BLaER1 (cell line): ENCODE results near the gene MTNR1A.

ENCODE experiments used
- H3K27ac ChIP-seq: shearing (Covaris generic); formaldehyde crosslinking; 2 replicates; pipeline ENCODE4 v1.8.1; 2022
- H3K27me3 ChIP-seq: shearing (Covaris generic); formaldehyde crosslinking; 2 replicates; pipeline ENCODE4 v1.8.1; 2022
- H3K36me3 ChIP-seq: shearing (Covaris generic); formaldehyde crosslinking; 2 replicates; pipeline ENCODE4 v1.8.1; 2022
- H3K4me1 ChIP-seq: shearing (Covaris generic); formaldehyde crosslinking; 2 replicates; pipeline ENCODE4 v1.8.1; 2022
- H3K4me2 ChIP-seq: shearing (Covaris generic); formaldehyde crosslinking; 2 replicates; pipeline ENCODE4 v1.8.1; 2022
- H3K4me3 ChIP-seq: shearing (Covaris generic); formaldehyde crosslinking; 2 replicates; pipeline ENCODE4 v1.8.1; 2022
- H3K9ac ChIP-seq: shearing (Covaris generic); formaldehyde crosslinking; 2 replicates; pipeline ENCODE4 v1.8.1; 2022
- H3K9me3 ChIP-seq: shearing (Covaris generic); formaldehyde crosslinking; 2 replicates; pipeline ENCODE4 v1.8.1; 2022
- H4K20me1 ChIP-seq: shearing (Covaris generic); formaldehyde crosslinking; 2 replicates; pipeline ENCODE4 v1.8.1; 2022
- Cebpa-rat ChIP-seq: shearing (Covaris generic); IDR thresholded peaks from 2 replicates; pipeline ENCODE4 v1.8.1; 2022

Gene MTNR1A

GRCh38 chr4:186592445-186592844 is 37.1 kb upstream of the MTNR1A start:
- no peak overlapping the region for H3K9ac ChIP-seq
- no peak for TF ChIP-seq Cebpa-rat
- no peaks in the 10 kb centered on the region for H3K27me3 ChIP-seq
- H4K20me1 ChIP-seq: peaks cover 85% of the 10 kb centered on the region
- H3K27ac ChIP-seq: no peak overlapping the region
- peaks cover 94% of the 10 kb centered on the region for H3K36me3 ChIP-seq
- no peaks in the 10 kb centered on the region for H3K4me1 ChIP-seq
- no peaks in the 10 kb centered on the region for H3K9me3 ChIP-seq
- H3K4me3 ChIP-seq: no peak overlapping the region
- H3K4me2 ChIP-seq: no peak overlapping the region

- TF ChIP-seq Cebpa-rat: no peak
- Histone ChIP-seq H4K20me1 (peaks cover 88% of the 10 kb centered on the region), H3K4me2 (no peak overlapping the region), H3K36me3 (peaks cover 92% of the 10 kb centered on the region), H3K9ac (no peak overlapping the region), H3K4me1 (no peaks in the 10 kb centered on the region), H3K9me3 (no peaks in the 10 kb centered on the region), H3K27ac (no peak overlapping the region), H3K4me3 (no peak overlapping the region), H3K27me3 (no peaks in the 10 kb centered on the region)
These were observed 36.3 kb upstream of the MTNR1A start for GRCh38 chr4:186591651-186592050.

GRCh38 chr4:186588503-186588902 is 33.1 kb upstream of the MTNR1A start:
- Histone ChIP-seq H3K4me1 (no peaks in the 10 kb centered on the region), H3K9me3 (peaks cover under 1% of the 10 kb centered on the region; the same call in 1 of the 2 replicates), H3K4me2 (no peak overlapping the region), H3K36me3 (peaks cover 97% of the 10 kb centered on the region), H3K27ac (no peak overlapping the region), H3K4me3 (no peak overlapping the region), H4K20me1 (peaks cover 92% of the 10 kb centered on the region), H3K9ac (no peak overlapping the region), H3K27me3 (no peaks in the 10 kb centered on the region)
- TF ChIP-seq Cebpa-rat: no peak

GRCh38 chr4:186587416-186588018 is 32.1 kb upstream of the MTNR1A start:
- TF ChIP-seq Cebpa-rat: no peak
- peaks cover 6% of the 10 kb centered on the region; the same call in 1 of the 2 replicates for H3K9me3 ChIP-seq
- H4K20me1 ChIP-seq: peaks cover 82% of the 10 kb centered on the region
- H3K27ac ChIP-seq: no peak overlapping the region
- no peaks in the 10 kb centered on the region for H3K27me3 ChIP-seq
- peaks cover 97% of the 10 kb centered on the region for H3K36me3 ChIP-seq
- H3K9ac ChIP-seq: no peak overlapping the region
- H3K4me1 ChIP-seq: no peaks in the 10 kb centered on the region
- no peak overlapping the region for H3K4me3 ChIP-seq
- H3K4me2 ChIP-seq: no peak overlapping the region

GRCh38 chr4:186586205-186586604 is 30.8 kb upstream of the MTNR1A start:
- Histone ChIP-seq H3K9ac (no peak overlapping the region), H3K4me3 (no peak overlapping the region), H3K4me1 (no peaks in the 10 kb centered on the region), H4K20me1 (peaks cover 69% of the 10 kb centered on the region), H3K4me2 (no peak overlapping the region), H3K27me3 (no peaks in the 10 kb centered on the region), H3K9me3 (peaks cover 6% of the 10 kb centered on the region; the same call in 1 of the 2 replicates), H3K36me3 (peaks cover 97% of the 10 kb centered on the region), H3K27ac (no peak overlapping the region)
- no peak for TF ChIP-seq Cebpa-rat

GRCh38 chr4:186584912-186585311 is 29.5 kb upstream of the MTNR1A start:
- Histone ChIP-seq H3K27me3 (no peaks in the 10 kb centered on the region), H3K27ac (no peak overlapping the region), H4K20me1 (peaks cover 56% of the 10 kb centered on the region), H3K4me3 (no peak overlapping the region), H3K9me3 (peaks cover 6% of the 10 kb centered on the region; the same call in 1 of the 2 replicates), H3K4me2 (no peak overlapping the region), H3K9ac (no peak overlapping the region), H3K4me1 (no peaks in the 10 kb centered on the region), H3K36me3 (peaks cover 90% of the 10 kb centered on the region)
- no peak for TF ChIP-seq Cebpa-rat

GRCh38 chr4:186581421-186581820 is 26.1 kb upstream of the MTNR1A start:
- Histone ChIP-seq H4K20me1 (peaks cover 21% of the 10 kb centered on the region), H3K9me3 (peaks cover 6% of the 10 kb centered on the region; the same call in 1 of the 2 replicates), H3K4me1 (no peaks in the 10 kb centered on the region), H3K27ac (no peak overlapping the region), H3K4me3 (no peak overlapping the region), H3K9ac (no peak overlapping the region), H3K27me3 (no peaks in the 10 kb centered on the region), H3K4me2 (no peak overlapping the region), H3K36me3 (peaks cover 58% of the 10 kb centered on the region)
- TF ChIP-seq Cebpa-rat: no peak

GRCh38 chr4:186580669-186581068 is 25.3 kb upstream of the MTNR1A start:
- no peak overlapping the region for H3K4me2 ChIP-seq
- no peak overlapping the region for H3K9ac ChIP-seq
- peaks cover 50% of the 10 kb centered on the region for H3K36me3 ChIP-seq
- no peak overlapping the region for H3K27ac ChIP-seq
- no peak for TF ChIP-seq Cebpa-rat
- H4K20me1 ChIP-seq: peaks cover 13% of the 10 kb centered on the region
- H3K4me3 ChIP-seq: no peak overlapping the region
- H3K27me3 ChIP-seq: no peaks in the 10 kb centered on the region
- H3K9me3 ChIP-seq: peaks cover 6% of the 10 kb centered on the region; the same call in 1 of the 2 replicates
- H3K4me1 ChIP-seq: no peaks in the 10 kb centered on the region

GRCh38 chr4:186570193-186570996 is 15.0 kb upstream of the MTNR1A start:
- no peak overlapping the region for H3K9ac ChIP-seq
- no peaks in the 10 kb centered on the region for H3K4me1 ChIP-seq
- H3K27ac ChIP-seq: no peak overlapping the region
- H3K36me3 ChIP-seq: no peaks in the 10 kb centered on the region
- no peak overlapping the region for H3K4me2 ChIP-seq
- no peak overlapping the region for H3K4me3 ChIP-seq
- H3K9me3 ChIP-seq: no peaks in the 10 kb centered on the region
- H4K20me1 ChIP-seq: no peaks in the 10 kb centered on the region
- TF ChIP-seq Cebpa-rat: no peak
- H3K27me3 ChIP-seq: no peaks in the 10 kb centered on the region

- Histone ChIP-seq H3K4me3 (no peak overlapping the region), H4K20me1 (no peaks in the 10 kb centered on the region), H3K27me3 (no peaks in the 10 kb centered on the region), H3K4me2 (no peak overlapping the region), H3K27ac (no peak overlapping the region), H3K4me1 (no peaks in the 10 kb centered on the region), H3K36me3 (no peaks in the 10 kb centered on the region), H3K9ac (no peak overlapping the region), H3K9me3 (no peaks in the 10 kb centered on the region)
- TF ChIP-seq Cebpa-rat: no peak
These were observed 14.3 kb upstream of the MTNR1A start for GRCh38 chr4:186569533-186570192.
